ENCODE data around the gene TBC1D22A. TPM values are rescaled to one million over a fixed set of nuclear protein-coding genes. Genes with fewer than 3 reads are reported as not detected.

Gene TBC1D22A
- total RNA-seq, 4 donors from 2014 or later, result 9.2 to 45.3 (median 22.8) TPM

GRCh38 chr22:46734830-46735453 is 27.5 kb upstream of the TBC1D22A start:
- DNase-seq, result no peak
- Histone ChIP-seq H3K27me3 (no peaks in the 10 kb centered on the region), H3K27ac (peak overlapping the region; percentile 92 to 96), H3K9me3 (no peaks in the 10 kb centered on the region), H3K4me3 (no peak overlapping the region), H3K36me3 (no peaks in the 10 kb centered on the region), H3K4me1 (peaks cover 0 to 22% of the 10 kb centered on the region in 2 donors)
- TF ChIP-seq POLR2A (IDR thresholded peaks at IDR 0.05), result no peak
- TF ChIP-seq CTCF (IDR thresholded peaks at IDR 0.05), result no peak
- intact Hi-C loops (cut with DNase I; ENCODE audit: low total_unique reads), result no loop called here

GRCh38 chr22:46735747-46736608 is 26.5 kb upstream of the TBC1D22A start:
- no peak for DNase-seq
- intact Hi-C loops (cut with DNase I; ENCODE audit: low total_unique reads), result no loop called here
- Histone ChIP-seq H3K4me1 (peaks cover 0 to 17% of the 10 kb centered on the region in 2 donors), H3K27me3 (no peaks in the 10 kb centered on the region), H3K9me3 (no peaks in the 10 kb centered on the region), H3K4me3 (no peak overlapping the region), H3K27ac (peak overlapping the region; percentile 92 to 96), H3K36me3 (no peaks in the 10 kb centered on the region)
- TF ChIP-seq CTCF (IDR thresholded peaks at IDR 0.05) (no peak), POLR2A (IDR thresholded peaks at IDR 0.05) (no peak)

GRCh38 chr22:46736705-46737104 is 25.7 kb upstream of the TBC1D22A start:
- TF ChIP-seq POLR2A (IDR thresholded peaks at IDR 0.05) (no peak), CTCF (IDR thresholded peaks at IDR 0.05) (no peak)
- no peaks in the 10 kb centered on the region for H3K36me3 ChIP-seq
- H3K27ac ChIP-seq, result peak overlapping the region; percentile 92 to 96
- H3K4me1 ChIP-seq, result peaks cover 0 to 17% of the 10 kb centered on the region in 2 donors
- no peaks in the 10 kb centered on the region for H3K27me3 ChIP-seq
- peak overlapping the region; percentile 66 to 78 for H3K4me3 ChIP-seq
- H3K9me3 ChIP-seq, result no peaks in the 10 kb centered on the region
- intact Hi-C loops (cut with DNase I; ENCODE audit: low total_unique reads), result no loop called here
- DNase-seq, result no peak

GRCh38 chr22:46737105-46737975 is 25.1 kb upstream of the TBC1D22A start:
- no peaks in the 10 kb centered on the region for H3K27me3 ChIP-seq
- H3K27ac ChIP-seq, result peak overlapping the region; percentile 92 to 96
- DNase-seq, result peak in 1 of 2 donors; percentile 48
- peaks cover 0 to 17% of the 10 kb centered on the region in 2 donors for H3K4me1 ChIP-seq
- no peak for TF ChIP-seq POLR2A (IDR thresholded peaks at IDR 0.05)
- TF ChIP-seq CTCF (IDR thresholded peaks at IDR 0.05), result no peak
- intact Hi-C loops (cut with DNase I; ENCODE audit: low total_unique reads), result no loop called here
- peak overlapping the region; percentile 66 to 78 for H3K4me3 ChIP-seq
- no peaks in the 10 kb centered on the region for H3K9me3 ChIP-seq
- no peaks in the 10 kb centered on the region for H3K36me3 ChIP-seq
